GM23338 (cell line): ENCODE data around the gene YPEL5.

Source experiments
- CREB1 ChIP-seq: fragments of 250-450 bp; sonication (Bioruptor Pico); IDR thresholded peaks from 2 replicates; pipeline ENCODE4 v1.5.0; 2020; ENCODE audit warnings: low read depth, mild to moderate bottlenecking, moderate library complexity
- CTCF ChIP-seq, 2 experiments: fragments of 200-600 bp in 1 of 2; sonication (generic) in 1 of 2; conservative IDR thresholded peaks; 2 replicates each; pipeline versions ENCODE4 v1.5.1 to v1.6.1; 2016 to 2017; ENCODE audit warnings: antibody characterized with exemption in 2 of 2, low read depth in 2 of 2, mild to moderate bottlenecking in 2 of 2, moderate library complexity in 1 of 2
- EZH2 ChIP-seq: fragments of 200-600 bp; sonication (generic); IDR thresholded peaks from one replicate; pipeline ENCODE4 v1.8.0; 2017; ENCODE audit warnings: antibody characterized with exemption, mild to moderate bottlenecking, low read depth; ENCODE audit not compliant: unreplicated experiment
- EZH2phosphoT487 ChIP-seq: fragments of 200-600 bp; sonication (generic); IDR thresholded peaks from one replicate; pipeline ENCODE4 v1.8.1; 2018; ENCODE audit warnings: antibody characterized with exemption; ENCODE audit not compliant: unreplicated experiment
- JUNB ChIP-seq: IDR thresholded peaks from one replicate; pipeline ENCODE4 v1.6.1; 2016; ENCODE audit warnings: antibody characterized with exemption; ENCODE audit not compliant: unreplicated experiment
- NANOG ChIP-seq: IDR thresholded peaks from 2 replicates; pipeline ENCODE4 v1.6.1; 2016; ENCODE audit warnings: antibody characterized with exemption, borderline replicate concordance
- POLR2AphosphoS5 ChIP-seq: IDR thresholded peaks from 2 replicates; pipeline ENCODE4 v1.6.1; 2016; ENCODE audit warnings: antibody characterized with exemption, low read depth
- REST ChIP-seq: IDR thresholded peaks from one replicate; pipeline ENCODE4 v1.6.1; 2018; ENCODE audit warnings: antibody characterized with exemption; ENCODE audit not compliant: unreplicated experiment
- ZNF462 ChIP-seq: fragments of 250-450 bp; sonication (Bioruptor Pico); IDR thresholded peaks from 2 replicates; pipeline ENCODE4 v1.5.0; 2020; ENCODE audit warnings: mild to moderate bottlenecking, moderate library complexity

GRCh38 chr2:30115141-30115980 lies 31.4 kb upstream of the YPEL5 start:
- TF ChIP-seq CTCF (conservative IDR thresholded peaks at IDR 0.05; ENCODE audit: low read depth in 2 of 2) (peak; percentile 90 to 97), POLR2AphosphoS5 (no peak), EZH2phosphoT487 (no peak), EZH2 (no peak), REST (no peak), NANOG (no peak), CREB1 (CRISPR knock-in tag) (no peak), ZNF462 (no peak), JUNB (no peak)
